NCI-H748 (cell line): ENCODE measurements around the gene FAM83F.
"Not testable (repeated sequence)": the region's sequence is repeated elsewhere in the genome, so short reads cannot be mapped to it uniquely, and the experiment has no call there.

Experiments
- DNase-seq: peaks from one replicate; lab custom pipeline; 2025; ENCODE audit not compliant: unreplicated experiment; lab: John Stamatoyannopoulos, UW

The FAM83F gene

GRCh38 chr22:39992894-39993293 lies 1.9 kb upstream of the FAM83F start:
- not testable (repeated sequence) for DNase-seq

- no peak for DNase-seq
These were observed 651 bp upstream of the FAM83F start for GRCh38 chr22:39994041-39994565.

GRCh38 chr22:39995393-39996252 lies 869 bp downstream of the FAM83F start:
- DNase-seq, result no peak

GRCh38 chr22:39996732-39997131 lies 2.0 kb downstream of the FAM83F start:
- peak; percentile 30 for DNase-seq

DNA sequence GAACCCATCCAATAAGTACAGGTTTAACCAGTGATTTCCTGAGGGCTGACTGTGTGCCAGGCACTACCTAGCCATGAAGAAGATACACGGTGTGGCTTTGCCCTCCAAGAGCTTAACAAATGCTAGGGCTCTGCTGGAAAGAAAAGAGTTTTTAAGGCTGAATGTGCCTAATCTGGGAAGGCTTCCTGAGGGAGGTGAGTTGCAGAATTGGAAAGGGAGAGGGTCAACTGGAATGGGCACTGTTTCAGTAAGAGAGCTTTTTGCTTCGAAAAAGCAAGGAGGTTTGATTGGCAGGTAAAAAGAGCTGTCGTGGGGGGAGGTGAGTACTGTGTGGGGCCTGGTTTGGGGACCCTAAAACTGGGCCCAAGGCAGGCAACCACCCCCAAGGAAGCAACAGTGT lies 2.7 kb downstream of the FAM83F start:
- no peak for DNase-seq

DNA sequence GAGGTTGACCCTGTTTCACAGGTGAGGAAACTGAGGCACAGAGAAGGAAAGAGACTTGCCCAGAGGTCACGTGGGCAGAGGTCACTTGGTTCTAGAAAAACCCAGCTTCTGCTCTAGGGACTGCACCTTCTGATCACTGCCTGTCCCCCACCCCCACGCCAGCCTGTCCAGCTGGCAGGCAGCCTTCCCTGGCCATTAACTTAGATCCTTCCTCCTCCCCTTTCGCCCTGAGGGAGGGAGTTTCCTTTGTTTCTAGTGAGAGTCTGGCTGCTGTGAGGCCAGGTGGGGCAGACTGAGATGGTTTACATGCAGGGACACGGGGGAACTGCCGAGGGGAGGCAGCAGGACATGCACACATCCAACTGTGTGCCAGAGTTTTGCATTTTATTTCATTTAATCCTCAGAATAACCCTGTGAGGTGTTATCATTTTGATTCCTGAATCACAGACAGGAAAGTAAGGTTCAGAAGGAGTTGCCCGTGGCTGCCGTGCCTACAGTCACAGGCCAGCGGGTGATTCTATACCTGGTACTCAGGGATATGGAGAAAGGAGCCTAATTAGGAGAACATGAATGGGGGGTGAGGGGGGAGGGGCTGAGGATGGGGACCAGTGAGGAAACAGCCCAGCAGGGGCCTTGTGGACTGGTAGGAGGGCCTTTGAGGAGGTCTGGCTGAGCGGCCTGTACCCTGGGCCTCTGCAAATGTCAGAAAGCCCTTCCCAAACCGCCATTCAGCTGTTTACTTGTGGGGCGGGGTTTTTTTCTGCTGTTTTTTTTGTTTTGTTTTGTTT lies 3.4 kb downstream of the FAM83F start:
- DNase-seq, result peak; percentile 90

GRCh38 chr22:39999144-39999757 lies 4.5 kb downstream of the FAM83F start:
- peak; percentile 35 for DNase-seq

- DNase-seq, result no peak
These were observed 5.4 kb downstream of the FAM83F start for GRCh38 chr22:40000171-40000570.

DNA sequence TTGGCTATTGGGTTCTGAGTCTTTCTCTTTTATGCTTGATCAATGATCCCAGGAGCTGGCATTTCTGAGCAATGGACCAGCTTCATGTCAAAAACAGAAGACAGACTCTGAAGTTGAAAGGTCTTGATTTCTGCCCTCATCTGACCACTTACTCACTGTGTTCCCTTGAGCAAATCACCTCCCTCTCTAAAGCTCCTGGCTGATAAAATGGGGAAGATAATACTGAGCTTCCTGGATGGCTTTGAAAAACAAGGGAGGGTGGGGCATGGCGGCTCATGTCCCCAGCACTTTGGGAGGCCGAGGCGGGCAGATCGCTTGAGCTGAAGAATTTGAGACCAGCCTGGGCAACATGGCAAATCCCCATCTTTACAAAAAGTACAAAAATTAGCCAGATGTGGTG lies 6.4 kb downstream of the FAM83F start:
- DNase-seq, result no peak

DNA sequence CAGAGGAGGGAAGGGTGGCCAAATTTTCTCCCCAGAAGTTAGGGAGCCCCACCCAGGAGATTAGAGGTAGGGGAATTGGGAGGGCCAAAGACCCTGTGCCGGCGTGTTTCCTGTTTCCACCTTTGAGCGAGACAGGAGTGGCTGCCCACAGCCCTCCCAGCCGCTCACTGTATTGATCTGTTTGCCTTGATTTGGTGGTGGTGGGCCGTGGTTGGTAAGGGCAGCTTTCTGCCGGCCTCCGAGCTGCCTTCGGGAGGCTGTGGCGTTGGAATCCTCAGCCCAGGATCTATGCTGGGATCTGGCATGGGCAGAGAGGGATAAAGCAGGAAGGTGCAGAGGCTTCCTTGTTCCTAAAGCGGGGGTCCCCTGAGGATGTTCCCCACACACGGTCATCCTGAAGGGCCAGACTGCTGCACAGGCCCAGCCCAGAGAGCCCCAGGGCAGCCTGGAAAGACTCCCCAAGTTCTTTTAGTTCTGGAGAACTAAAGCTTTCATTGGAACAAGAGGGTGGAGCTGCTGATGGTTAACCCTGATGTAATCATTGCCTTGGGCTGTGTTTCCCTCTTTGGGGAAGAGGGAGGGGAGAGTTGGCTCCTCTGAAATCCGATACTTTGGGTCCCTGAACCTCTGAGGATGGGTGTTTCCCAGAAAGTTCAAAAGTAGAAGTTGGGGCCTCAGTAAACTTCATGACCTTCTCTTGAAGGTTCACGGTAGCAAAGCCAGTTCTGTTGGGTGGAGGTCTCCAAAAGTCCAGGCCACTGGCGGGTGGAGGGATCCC lies 7.2 kb downstream of the FAM83F start:
- DNase-seq, result no peak

DNA sequence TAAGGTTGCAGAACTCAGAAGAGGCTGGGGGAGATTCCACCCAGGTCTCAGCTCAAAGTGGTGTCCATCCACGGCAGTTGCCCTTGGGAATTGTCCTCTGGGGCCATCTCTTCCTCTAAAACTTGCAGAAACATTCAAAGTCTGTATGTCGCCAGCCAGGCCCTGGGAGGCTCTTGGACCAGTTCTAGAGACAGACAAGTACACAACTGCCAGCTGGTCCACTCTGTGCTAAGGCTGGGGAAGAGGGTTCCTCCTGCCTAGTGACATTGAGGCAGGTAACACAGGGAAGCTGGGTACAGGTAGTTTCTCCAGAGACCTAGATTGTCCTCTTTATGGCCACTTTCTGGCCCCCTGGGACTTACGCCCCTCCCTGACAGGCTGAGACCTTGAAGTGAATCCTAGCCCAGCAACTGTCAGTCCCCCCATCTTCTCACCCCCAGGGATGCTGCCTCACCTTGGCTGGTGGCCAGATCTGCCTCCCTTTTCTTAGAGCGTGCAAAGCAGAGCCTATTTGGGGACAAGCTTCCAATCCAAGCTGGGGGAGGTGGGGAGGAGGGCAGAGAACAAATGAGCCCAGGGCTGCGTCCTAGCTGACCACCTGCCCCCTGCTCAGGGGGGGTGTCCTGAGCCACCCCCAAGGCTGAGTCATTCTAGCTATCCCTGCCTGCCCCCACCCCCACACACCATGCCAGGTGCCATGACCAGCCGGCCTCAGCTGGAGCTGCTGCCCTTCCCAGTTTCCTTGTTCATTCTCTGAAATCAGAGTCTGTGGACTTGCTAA lies 8.4 kb downstream of the FAM83F start:
- DNase-seq, result no peak

- no peak for DNase-seq
These were observed 10.1 kb downstream of the FAM83F start for GRCh38 chr22:40004836-40005235.

- no peak for DNase-seq
These were observed 11.9 kb downstream of the FAM83F start for GRCh38 chr22:40006641-40007040.

- no peak for DNase-seq
These were observed 13.3 kb downstream of the FAM83F start for GRCh38 chr22:40007853-40008710.

DNA sequence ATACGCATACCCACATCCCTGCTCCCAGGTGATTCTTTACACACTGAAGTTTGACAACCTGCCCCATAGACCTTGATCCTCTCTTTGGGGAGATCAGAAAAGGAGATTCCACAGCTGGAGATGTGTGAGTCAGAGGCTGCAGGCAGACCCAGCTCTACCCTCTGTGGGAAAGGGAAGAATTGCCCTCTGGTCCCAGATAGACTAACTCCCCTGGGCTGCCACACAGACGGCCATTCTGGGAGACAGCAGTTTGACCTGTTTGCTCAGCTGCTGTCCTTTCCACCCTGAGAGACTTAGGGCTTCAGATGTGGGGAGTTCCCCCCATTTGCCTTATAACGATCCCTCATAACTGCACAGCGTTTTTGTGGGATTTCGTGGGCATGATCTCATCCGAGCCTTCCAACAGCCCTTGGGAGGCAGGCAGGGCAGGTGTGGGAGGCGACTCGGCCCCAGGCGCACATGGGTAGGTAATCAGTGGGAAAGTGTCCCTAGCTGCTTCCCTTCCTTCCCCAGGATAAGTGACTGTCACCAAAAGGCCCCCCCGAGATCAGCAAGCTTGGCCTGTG lies 14.1 kb downstream of the FAM83F start:
- peak; percentile 32 for DNase-seq

- DNase-seq, result peak; percentile 78
These were observed 14.6 kb downstream of the FAM83F start for GRCh38 chr22:40009292-40009774.

GRCh38 chr22:40009951-40010671 lies 15.4 kb downstream of the FAM83F start:
- DNase-seq, result peak; percentile 27

DNA sequence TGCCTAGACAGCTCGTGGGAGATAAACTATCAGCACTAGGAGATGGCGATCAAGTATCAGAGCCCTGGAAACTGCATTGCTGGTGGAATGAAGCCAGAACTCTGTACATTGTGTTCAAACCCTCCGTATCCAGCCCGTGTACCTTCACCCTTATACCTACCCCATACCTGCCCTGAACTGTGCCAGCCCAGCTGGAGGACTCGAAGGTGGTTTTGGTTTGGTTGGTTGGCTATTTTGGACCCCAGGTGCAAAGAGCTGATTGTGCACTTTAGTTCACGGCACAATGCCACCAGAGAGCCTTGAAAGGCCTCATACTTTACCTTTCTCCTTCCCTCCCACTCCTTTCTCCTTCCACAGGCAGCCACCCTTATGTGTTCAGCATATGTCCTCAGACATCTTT lies 16.0 kb downstream of the FAM83F start:
- DNase-seq, result no peak
